ENCODE results near the gene RABL3.
"Not testable (repeated sequence)": the region's sequence is repeated elsewhere in the genome, so short reads cannot be mapped to it uniquely, and the experiment has no call there.

The RABL3 gene

DNA sequence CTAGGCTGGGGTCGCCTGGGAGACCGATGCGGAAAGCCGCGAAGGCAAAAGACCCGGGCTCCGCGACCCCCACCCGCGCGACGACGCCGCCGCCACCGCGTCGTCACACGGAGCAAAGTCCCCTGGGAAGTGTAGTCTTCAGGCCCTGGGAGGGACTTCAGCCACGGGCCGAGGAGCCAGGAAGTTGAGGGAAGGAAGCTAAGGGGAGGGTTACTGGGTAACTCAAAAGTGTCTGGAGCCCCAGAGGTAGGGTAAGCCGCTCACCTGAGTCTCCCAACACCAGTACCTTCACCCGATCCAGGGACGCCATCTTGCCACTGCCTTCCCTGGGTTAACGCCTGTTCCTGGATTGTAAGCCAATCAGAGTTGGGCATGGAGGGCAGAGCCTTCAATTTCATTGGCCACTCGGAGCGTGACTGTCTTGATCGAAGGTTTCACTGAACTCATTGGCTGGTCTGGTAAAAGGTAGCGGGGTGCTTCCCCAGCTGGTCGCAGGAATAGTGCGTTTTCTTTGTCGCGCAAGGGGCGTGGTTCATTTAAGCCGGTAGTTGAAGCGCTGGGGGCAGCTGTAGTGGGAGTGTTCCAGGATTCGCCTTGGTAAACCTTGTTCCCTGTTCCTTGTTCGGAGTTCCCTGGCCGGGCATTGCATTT is at the start of gene RABL3, which contains the start of gene GTF2E1:
Gene RABL3, minus strand, starts transcription at position 319 of the 651 bp plus-strand sequence. Its CDS starts 9 bp downstream, at position 310.
Gene GTF2E1, plus strand, starts transcription at position 547 of the 651 bp plus-strand sequence. CDS start 7,809 bp downstream, outside the sequence.
- DNase-seq, result peak; percentile 94

DNA sequence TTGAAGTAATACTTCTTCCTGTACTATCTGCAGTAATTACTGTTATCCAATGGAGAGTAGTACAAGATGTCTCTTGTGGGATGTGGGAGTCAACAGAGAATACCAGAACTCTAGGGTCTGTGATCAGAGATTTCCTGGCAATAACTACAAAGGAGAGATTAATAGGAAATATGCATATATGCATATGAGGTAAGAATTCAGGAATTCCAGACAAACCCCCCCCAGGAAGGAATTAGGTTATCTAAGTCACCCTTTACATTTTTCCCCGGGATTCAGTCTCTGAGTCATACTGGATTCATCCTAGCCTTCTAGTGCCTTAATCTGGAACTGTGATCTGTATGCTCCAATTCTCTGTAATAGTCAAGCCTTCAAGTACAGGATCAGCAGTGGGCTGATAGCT is 49.6 kb upstream of the RABL3 start:
- no peak for DNase-seq

GRCh38 chr3:120791010-120791409 is 48.7 kb upstream of the RABL3 start:
- DNase-seq, result no peak

GRCh38 chr3:120785832-120786231 is 43.5 kb upstream of the RABL3 start:
- not testable (repeated sequence) for DNase-seq

- no peak for DNase-seq
Measured at GRCh38 chr3:120780977-120781376, 38.7 kb upstream of the RABL3 start.

GRCh38 chr3:120778776-120779175 is 36.5 kb upstream of the RABL3 start:
- DNase-seq, result no peak

DNA sequence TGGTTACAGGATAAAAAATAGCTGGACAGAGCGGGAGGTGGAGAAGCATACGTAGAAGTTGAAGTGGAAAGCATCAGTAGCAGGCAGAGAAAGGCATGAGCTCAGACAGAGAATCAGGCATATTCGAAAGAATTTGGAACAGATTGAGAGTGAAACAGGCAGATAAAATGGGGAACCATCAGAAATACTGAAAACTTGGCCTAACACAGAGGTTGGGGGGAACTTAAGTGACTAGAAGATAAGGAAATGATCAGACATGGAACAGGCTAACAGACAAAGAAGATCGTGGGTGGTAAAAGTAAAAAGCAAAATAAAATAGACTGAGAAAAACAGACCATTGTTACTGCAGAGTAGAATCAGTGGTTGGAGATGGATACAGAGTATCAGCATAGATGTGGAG is 33.1 kb upstream of the RABL3 start:
- DNase-seq, result no peak

DNA sequence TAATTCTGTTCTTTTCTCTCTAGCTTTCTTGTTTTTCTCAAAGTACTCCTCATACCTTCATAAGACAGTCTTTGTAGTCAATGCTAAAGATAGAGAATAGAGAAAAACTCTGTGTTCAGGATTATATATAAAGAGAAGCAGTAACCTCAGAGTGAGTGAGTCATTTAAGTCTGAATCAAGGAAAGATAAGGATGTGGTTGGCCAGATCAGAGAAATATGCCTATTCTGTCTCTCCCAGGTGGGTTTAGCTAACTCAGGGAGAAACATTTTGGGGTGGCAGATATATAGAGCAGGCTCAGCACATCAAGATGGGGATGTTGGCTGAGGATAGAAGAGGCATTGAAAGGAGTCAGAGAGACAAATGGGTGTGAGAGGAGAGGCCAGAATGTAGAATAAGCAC is 31.6 kb upstream of the RABL3 start:
- no peak for DNase-seq

DNA sequence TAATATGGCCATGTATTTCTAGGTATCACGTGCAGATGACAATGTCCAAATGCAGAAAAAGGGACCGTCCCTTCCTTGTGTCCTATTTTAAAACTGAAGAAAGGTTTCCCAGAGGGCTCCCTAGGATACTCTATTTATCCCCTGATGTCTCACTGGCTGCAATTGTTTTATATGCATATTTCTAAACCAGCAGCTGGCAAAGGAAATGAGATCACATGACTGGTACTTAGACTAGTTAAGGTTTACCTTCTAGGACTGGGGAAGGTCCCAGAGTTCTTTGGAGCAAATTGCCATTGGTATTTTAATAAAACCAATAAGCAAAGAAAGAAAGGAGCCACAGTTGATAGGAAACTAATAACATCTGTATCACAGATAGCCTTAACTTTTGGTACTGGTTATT is 29.8 kb upstream of the RABL3 start:
- DNase-seq, result no peak

DNA sequence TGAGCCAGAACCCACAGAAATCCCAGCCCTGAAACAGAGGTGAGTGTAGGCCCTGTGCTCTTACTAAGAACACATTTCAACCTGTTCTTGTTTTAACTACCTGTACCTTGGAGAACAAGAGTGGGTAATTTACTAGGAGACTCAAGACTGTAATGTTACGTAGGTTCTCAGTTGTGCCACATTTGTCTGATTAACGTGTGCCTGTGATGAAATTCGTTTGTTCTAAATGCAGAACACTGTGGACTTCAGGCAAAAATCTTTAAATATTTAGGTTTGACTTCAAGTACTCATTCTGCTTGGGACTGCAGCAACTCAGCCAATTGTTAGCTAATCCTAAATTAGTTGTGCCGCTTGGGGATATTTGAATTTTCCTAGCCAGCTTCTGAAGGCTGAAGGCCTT is 28.6 kb upstream of the RABL3 start:
- no peak for DNase-seq

DNA sequence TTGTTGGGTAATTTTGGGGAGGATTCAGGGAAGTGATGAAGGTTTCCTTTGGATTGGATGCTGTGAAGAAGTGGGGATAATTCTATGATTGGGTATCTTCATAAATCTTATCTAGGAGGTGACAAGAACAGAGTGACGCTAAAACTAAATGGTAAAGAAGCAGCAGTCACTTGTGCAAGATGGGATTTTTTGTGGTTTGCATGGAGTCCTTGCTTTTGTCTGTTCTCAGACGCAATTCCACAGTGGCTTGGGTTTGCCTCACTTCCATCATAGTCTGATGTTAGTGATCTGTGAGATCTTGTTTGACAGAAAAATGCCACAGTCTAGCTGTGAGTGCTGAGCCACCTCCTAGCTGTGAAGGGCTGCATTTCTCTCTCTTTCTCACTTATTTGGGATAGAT is 27.1 kb upstream of the RABL3 start:
- no peak for DNase-seq

DNA sequence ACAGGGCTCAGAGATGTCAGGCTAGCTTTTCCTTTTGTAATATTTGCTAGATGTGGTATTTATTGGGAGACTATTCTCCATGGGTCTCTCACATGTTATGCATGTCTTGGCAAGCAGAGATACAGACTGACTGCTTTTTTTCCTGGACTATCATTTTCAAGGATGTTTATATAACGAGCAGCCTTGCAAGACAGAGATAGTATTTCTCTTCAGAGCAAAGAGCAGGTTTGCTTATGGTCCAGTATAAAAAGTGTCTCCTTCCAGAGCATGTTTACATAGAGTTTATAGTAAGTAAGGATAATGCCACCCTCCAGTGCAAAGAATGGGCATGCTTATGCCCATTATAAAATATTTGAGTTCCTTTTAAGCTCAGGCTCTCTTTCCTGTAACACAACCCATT is 24.8 kb upstream of the RABL3 start:
- no peak for DNase-seq

- no peak for DNase-seq
Measured at GRCh38 chr3:120766576-120766975, 24.3 kb upstream of the RABL3 start.

DNA sequence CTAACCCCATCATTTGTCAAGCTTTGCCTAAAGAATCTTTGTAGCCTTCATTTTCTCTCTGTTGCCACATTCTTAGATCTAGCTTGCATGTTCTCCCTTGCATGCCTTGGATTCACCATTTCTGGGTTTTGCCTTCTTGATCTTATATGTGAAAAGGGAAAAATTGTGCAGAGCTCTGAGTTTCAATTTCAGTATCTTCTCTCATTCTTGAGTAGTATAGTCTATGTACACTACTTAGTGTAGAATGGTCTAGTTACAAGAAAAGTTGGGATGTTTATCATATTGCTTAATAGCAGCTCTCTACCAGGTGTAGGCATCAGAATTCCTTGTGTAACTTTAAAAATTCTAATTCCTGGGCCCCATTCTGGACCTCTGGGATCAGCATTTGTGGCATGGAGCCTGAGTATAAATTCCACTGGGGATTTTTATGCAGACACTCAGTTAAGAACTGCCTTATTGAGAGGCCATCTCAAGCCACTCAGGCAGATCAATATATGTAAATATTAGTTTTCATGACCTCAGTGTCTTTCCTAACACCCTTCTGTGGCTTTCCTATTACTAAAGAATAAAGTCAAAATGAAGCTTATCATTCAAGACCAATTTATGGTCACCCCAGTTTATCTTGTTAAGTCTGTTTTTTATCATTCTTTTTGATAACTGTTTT is 23.6 kb upstream of the RABL3 start:
- no peak for DNase-seq

GRCh38 chr3:120764206-120764605 is 21.9 kb upstream of the RABL3 start:
- no peak for DNase-seq

DNA sequence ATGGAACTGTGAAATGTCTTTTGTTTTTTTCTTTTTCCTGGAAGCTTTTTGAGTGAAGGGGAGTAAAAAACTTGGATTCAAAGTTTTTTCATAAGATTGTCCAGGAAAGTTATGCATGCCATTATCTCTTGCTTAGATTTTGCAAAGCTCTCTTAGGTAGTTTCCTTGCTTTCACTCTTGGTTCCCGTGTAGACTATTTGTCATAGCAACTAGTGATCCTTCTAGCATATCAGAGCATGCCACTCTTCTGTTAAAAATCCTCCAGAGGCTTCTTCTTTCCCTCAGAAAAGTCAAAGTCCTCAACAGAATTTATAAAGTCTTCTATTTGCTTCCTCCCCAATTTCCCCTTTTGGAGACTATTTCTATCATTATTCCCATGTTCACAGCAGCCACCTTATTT is 21.3 kb upstream of the RABL3 start:
- DNase-seq, result no peak

DNA sequence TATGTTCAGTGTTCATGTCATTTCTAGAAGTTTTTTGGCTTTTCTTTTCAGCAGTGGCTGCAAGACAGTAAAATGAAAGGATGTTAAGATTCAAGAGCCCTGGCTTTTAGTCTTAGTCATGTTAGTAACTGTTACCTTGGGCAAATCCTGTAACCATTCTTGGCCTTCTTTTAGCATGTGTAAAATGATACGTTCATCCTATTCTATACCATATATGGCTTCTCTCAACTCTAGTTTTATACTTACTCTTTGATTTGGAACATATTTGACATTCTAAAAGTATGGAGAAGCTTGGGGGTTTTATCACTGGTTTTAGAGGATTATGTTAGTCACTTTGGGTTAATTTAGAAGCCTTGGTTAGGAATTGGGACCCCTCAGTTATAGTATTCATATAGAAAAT is 20.3 kb upstream of the RABL3 start:
- no peak for DNase-seq

DNA sequence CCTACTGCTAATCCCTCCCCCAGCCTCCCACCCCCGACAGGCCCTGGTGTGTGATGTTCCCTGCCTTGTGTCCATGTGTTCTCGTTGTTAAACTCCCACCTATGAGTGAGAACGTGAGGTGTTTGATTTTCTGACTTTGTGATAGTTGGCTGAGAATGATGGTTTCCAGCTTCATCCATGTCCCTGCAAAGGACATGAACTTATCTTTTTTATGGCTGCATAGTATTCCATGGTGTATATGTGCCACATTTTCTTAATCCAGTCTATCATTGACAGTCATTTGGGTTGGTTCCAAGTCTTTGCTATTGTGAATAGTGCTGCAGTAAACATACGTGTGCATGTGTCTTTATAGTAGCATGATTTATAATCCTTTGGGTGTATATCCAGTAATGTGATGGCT is 16.2 kb upstream of the RABL3 start:
- DNase-seq, result not testable (repeated sequence)

GRCh38 chr3:120756061-120756460 is 13.7 kb upstream of the RABL3 start:
- DNase-seq, result no peak

GRCh38 chr3:120753810-120754209 is 11.5 kb upstream of the RABL3 start:
- no peak for DNase-seq

- no peak for DNase-seq
Measured at GRCh38 chr3:120752865-120753264, 10.5 kb upstream of the RABL3 start.

DNA sequence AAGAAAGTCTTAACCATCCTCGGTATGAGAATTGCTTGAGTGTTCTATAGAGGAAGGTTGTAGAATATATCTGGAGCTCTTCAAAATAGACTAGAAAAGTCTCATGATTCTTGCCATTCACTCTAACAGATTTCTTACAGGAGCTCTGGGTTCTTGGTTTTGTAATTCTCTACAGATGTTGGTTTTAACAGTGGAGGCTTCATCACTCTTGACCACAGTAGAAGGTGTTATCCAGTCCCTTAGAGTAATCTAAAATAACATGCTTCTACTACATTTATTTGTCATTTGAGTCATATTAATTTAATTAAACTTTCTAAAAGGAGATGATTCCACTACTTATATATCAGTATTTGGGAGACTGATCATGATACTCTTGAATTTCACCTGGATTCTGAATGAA is 9.9 kb upstream of the RABL3 start:
- no peak for DNase-seq

- DNase-seq, result no peak
Measured at GRCh38 chr3:120749843-120750242, 7.5 kb upstream of the RABL3 start.

DNA sequence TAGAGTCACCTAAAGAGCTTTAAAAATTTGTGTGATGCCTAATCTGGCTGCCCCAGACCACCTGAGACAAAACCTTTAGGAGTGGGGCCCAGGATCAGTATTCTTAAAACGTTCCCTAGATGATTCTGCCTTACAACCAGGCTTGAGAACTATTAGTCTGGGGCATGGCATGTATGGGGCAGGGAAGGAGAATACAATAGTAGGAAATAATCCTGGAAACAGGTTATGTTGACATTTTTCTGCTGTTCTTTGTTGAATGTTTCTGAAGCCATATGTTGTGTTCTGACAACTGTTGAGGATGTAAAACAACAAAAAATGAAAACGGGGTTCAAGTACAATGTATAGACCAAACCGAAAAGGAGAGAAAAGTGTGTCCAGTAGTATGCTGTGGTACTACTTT is 3.1 kb upstream of the RABL3 start:
- DNase-seq, result no peak
